Activated gamma-delta T cell (primary cell): ENCODE results near the gene SLC25A47.
"Not testable (repeated sequence)": the region's sequence is repeated elsewhere in the genome, so short reads cannot be mapped to it uniquely, and the experiment has no call there.

Experiments
- DNase-seq: peaks from one replicate; lab custom pipeline; 2025; lab: John Stamatoyannopoulos, UW

The SLC25A47 gene

GRCh38 chr14:100325231-100325632 lies 2.1 kb downstream of the SLC25A47 start:
- DNase-seq: no peak

- no peak for DNase-seq
Measured at GRCh38 chr14:100325958-100326357, 2.8 kb downstream of the SLC25A47 start.

DNA sequence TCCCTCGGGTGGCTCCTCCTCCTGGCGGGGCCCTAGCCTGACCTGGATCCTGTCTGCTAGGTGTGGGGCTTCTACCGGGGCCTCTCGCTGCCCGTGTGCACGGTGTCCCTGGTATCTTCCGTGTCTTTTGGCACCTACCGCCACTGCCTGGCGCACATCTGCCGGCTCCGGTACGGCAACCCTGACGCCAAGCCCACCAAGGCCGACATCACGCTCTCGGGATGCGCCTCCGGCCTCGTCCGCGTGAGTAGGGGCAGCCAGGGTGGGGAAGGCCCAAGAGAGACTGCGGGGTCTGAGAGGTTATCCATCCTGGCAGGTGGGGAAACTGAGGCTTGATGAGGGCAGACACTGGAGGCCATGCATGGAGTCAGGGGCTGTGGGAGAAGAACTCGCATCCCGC lies 4.0 kb downstream of the SLC25A47 start:
- no peak for DNase-seq

DNA sequence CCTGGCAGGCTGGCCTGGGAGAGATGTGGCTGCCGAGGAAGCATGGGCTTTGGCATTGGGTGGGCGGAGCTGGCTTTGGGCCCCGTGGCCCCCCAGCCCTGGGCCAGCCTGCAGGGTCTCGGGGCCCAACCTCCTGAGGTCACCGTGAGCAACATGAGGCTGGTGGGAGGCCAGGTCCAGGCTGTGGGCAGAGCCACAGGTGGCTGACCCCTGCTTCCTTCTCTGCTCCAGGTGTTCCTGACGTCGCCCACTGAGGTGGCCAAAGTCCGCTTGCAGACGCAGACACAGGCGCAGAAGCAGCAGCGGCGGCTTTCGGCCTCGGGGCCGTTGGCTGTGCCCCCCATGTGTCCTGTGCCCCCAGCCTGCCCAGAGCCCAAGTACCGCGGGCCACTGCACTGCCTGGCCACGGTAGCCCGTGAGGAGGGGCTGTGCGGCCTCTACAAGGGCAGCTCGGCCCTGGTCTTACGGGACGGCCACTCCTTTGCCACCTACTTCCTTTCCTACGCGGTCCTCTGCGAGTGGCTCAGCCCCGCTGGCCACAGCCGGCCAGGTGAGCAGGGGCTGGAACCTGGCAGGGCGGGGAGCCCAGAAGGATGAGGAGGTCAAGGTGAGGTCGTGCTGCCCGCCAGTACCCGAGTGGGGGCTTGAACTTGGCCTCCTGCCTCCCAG lies 5.5 kb downstream of the SLC25A47 start:
- no peak for DNase-seq

DNA sequence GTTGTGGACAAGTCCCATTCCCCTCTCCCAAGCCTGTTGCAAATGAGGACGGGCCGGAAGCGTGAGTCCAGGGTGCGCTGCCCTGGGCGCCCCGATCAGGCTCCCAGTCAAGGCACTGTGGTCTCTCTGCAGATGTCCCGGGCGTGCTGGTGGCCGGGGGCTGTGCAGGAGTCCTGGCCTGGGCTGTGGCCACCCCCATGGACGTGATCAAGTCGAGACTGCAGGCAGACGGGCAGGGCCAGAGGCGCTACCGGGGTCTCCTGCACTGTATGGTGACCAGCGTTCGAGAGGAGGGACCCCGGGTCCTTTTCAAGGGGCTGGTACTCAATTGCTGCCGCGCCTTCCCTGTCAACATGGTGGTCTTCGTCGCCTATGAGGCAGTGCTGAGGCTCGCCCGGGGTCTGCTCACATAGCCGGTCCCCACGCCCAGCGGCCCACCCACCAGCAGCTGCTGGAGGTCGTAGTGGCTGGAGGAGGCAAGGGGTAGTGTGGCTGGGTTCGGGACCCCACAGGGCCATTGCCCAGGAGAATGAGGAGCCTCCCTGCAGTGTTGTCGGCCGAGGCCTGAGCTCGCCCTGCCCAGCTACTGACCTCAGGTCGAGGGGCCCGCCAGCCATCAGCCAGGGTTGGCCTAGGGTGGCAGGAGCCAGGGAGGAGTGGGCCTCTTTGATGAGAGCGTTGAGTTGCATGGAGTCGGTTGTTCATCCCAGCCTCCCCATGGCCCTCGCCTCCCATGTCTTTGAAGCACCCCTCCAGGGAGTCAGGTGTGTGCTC lies 6.3 kb downstream of the SLC25A47 start:
- DNase-seq: no peak

DNA sequence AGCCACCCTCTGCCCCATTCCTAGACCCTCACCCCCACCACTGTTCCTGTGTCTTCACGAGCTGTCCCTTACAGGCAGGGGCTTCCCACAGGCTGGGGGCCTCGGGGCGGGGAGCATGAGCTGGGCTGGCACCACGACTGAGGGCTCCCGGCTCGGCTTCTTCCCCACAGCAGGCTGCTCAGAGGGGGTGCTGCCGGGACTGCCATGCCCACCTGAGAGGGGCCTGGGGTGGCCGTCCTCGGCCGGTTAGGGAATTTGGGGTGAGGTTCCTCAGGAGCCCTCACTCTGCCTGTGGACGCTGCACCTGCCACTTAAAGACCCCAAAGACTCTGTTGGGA lies 6.8 kb downstream of the SLC25A47 start:
- no peak for DNase-seq

DNA sequence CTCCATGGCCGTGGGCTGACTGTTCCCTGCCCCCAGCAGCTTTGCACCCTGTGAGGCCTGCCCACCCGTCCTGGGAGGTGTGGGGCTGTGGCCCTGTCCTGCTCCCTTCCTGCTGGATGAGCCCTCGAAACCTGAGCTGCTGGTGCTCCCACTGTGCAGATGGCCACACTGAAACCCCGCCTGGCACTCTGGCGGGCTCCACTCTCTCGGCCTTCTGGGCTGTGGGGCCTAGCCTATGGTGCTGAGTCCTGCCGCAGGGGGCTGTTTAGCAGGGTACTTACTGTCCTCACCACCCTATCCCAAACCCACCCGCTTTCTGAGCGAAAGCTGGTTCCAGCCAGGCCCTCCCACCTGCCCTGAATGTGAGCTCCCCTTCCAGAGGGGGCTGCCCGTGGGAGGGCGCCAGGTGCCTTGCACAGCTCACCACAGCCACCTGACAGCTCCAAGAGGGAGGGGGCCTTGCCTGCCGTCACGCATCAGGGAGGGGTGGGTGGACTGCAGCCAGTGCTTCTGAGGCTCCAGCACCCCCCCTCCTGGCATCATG lies 7.3 kb downstream of the SLC25A47 start:
- DNase-seq: no peak

- DNase-seq: no peak
Measured at GRCh38 chr14:100332071-100332639, 9.0 kb downstream of the SLC25A47 start.

DNA sequence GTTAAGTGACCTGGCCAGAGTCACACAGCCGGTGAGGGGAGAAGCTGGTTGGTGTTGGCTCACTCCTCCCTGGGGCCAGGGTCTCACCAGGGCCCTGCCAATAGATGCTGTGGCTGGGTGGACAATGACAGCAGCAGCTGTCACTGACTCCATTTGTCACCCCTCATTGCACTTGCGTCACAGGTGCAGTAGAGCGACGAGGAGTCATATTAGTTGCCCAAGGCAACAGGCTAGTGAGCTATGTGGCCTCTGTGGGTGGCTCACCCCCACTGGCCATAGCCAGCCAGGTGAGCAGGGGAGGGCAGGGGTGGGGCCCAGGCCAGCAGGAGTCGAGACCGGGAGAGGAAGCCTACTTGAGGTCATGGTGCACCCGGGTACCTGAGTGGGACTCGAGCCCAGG lies 9.7 kb downstream of the SLC25A47 start:
- DNase-seq: no peak

DNA sequence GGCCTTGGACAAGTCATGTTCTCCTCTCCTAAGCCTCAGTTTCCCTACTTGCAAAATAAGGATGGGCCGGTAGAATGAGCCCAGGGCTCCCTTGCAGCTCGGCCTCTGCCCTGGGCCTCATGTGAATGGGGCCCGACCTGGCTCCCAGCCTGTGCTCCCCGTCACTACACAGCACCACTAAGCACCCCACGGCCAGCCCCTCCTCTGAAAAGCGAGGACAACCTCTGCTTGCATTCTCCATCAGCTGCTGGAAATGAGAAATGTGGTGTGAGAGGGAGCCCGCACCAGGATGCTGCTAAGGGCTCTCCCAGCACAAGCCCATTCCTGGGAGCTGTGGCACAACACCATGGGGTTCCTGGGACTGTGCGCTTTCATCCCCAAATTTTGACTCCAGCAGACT lies 10.2 kb downstream of the SLC25A47 start:
- DNase-seq: no peak

- DNase-seq: no peak
Measured at GRCh38 chr14:100333827-100334226, 10.7 kb downstream of the SLC25A47 start.

DNA sequence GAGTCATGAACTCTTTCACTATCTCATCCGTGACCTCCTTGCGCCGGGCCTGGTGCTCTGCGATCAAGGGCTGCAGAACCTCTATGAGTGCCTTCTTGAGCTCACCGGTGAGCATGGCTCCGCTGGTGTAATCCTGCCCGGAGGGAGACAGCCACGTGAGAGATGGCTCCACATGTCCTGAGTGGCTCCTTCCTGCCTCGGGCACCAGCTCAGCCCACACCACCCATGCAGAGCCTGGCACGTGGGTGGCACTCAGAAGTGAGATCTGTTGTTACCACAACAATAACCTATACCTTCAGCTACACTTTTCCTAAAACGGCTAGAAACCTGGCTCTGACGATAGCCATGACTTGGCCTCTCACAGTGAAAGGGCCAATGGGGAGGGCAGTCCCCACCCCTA lies 11.8 kb downstream of the SLC25A47 start:
- no peak for DNase-seq

DNA sequence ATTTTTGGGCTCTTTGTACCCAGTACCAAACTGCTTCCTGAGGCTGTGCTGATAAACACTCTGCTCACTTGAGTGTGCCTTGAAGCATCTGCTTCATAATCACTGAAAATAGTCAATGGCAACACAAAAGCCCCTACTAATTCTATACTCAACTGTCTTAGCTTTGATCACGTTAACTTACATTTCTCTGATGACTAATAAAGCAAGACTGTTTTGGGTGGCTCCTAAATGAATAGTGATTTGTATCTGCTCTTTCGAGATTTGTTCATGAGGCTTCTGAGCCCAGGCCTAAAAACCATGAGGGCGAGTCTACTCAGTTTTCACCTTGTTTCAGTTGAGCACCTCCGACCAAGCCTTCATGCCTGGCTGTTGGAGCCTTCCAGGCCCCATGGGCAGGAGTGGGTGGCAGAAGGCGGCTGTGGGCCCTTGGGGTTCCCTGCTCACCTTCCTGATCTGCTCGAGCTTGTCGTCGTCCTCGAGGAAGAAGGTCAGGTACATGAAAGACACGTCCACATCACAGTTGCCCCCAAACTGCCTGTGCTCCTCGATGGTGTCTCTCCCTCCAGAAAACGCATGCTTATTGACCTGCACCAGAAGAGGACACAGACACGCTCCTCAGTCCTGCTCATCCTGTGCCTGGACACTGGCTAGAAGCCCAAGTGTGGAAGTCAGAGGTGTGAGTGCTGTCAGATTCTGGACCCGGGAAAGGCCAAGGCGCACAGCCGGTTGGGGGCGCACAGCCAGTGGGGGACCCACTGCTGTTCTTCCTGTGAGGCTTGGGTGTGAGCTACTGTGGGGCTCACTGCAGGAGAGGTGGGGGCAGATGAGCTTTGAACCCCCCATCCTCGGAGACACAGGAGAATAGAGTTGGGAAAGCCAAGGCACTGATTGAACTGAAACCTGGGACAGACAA lies 13.7 kb downstream of the SLC25A47 start:
- no peak for DNase-seq

- DNase-seq: no peak
Measured at GRCh38 chr14:100339766-100340422, 16.8 kb downstream of the SLC25A47 start.

GRCh38 chr14:100340423-100340813 lies 17.3 kb downstream of the SLC25A47 start:
- no peak for DNase-seq

- DNase-seq: no peak
Measured at GRCh38 chr14:100341301-100342031, 18.3 kb downstream of the SLC25A47 start.

GRCh38 chr14:100342195-100342594 lies 19.1 kb downstream of the SLC25A47 start:
- no peak for DNase-seq

GRCh38 chr14:100342826-100343225 lies 19.7 kb downstream of the SLC25A47 start:
- DNase-seq: not testable (repeated sequence)

GRCh38 chr14:100344657-100345056 lies 21.5 kb downstream of the SLC25A47 start:
- not testable (repeated sequence) for DNase-seq

DNA sequence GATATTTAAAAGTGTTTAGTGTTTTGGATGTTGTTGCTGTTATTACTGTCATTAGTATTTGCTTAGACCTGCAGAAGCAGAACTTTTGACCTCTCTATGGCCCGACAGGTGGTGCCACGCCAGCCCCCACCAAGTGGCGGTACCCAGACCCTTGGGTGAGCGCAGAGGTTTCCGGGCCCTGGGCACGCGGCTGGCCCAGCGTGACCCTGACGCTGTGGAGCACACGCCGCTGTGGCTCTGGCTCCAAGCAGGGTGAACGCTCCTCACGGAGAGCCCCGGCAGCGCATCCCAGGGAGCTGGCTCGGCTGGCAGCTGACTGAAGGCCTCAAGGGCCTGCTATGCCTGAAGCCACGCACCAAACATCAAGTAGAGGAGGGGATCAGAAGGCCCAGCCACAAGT lies 22.6 kb downstream of the SLC25A47 start:
- no peak for DNase-seq
